Fibroblast of gingiva (primary cell): ENCODE measurements around the gene TMEM17.
A peak's percentile ranks its signal among the peaks of the same experiment; 100 is the strongest.
"Not testable (repeated sequence)": the region's sequence is repeated elsewhere in the genome, so short reads cannot be mapped to it uniquely, and the experiment has no call there.

Source experiments
- DNase-seq: peaks from one replicate; pipeline ENCODE4 v3.0.0-alpha.2; 2011; ENCODE audit warnings: low read depth

The TMEM17 gene, protein sequence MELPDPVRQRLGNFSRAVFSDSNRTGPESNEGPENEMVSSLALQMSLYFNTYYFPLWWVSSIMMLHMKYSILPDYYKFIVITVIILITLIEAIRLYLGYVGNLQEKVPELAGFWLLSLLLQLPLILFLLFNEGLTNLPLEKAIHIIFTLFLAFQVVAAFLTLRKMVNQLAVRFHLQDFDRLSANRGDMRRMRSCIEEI

GRCh38 chr2:62505750-62506420 lies at the start of gene TMEM17:
Gene TMEM17, minus strand, starts transcription at chr2:62506195. Its CDS starts 66 bp downstream, at chr2:62506129.
- DNase-seq, result peak; percentile 95

DNA sequence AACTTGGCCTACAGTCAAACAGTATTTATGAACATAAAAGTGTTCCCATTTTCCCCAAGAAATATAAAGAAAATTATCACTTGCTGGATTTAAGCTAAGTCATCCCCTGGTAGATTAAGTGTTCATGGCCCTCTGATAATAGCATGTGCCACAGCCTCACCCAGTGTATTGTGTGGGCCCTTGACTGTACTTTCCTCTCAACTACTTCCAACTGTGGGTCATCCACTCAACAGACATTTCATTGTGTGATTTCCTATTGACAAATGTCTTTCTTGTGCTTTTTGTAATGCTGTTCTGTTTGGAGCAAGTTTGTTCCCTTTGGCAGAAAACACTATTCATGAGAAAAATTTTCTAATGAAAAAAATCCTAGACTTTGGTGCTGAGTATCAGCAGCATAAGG lies 48.4 kb upstream of the TMEM17 start:
- DNase-seq, result no peak

DNA sequence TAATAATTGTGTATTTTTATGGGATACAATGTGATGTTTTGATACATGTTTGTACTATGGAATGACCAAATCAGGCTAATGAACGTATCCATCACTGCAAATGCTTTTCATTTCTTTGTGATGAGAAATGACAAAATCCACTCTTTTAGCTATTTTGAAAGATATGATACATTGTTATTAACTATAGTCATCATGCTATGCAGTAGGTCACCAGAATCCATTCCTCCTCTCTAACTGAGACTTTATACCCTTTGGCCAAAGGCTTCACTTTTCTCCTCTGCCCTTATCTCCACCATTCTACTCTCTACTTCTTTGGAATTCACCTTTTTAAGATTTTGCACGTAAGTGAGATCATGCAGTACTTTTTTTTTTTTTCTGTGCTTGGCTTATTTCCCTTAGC lies 44.5 kb upstream of the TMEM17 start:
- DNase-seq, result no peak

GRCh38 chr2:62547854-62548253 lies 41.9 kb upstream of the TMEM17 start:
- DNase-seq, result no peak

DNA sequence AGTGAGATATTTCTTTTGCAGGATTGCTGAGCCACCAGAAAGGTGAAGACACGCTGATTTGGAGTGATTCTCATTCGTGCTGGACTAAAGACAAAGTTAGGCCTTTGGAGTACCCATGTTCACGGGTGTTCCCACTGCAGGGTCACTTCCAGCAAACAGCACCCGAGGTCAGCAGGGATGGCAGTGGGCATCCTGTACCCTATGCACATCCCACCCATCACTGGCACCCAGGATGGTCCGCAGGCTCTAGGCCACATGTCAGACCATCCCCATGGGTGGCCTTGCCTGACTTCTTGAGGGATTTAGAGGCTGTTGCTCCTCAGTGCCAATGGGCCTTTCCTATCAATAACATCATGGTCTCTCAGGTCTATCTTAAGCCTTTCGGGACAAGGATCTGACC lies 39.3 kb upstream of the TMEM17 start:
- no peak for DNase-seq

GRCh38 chr2:62540408-62541168 lies 34.6 kb upstream of the TMEM17 start:
- no peak for DNase-seq

DNA sequence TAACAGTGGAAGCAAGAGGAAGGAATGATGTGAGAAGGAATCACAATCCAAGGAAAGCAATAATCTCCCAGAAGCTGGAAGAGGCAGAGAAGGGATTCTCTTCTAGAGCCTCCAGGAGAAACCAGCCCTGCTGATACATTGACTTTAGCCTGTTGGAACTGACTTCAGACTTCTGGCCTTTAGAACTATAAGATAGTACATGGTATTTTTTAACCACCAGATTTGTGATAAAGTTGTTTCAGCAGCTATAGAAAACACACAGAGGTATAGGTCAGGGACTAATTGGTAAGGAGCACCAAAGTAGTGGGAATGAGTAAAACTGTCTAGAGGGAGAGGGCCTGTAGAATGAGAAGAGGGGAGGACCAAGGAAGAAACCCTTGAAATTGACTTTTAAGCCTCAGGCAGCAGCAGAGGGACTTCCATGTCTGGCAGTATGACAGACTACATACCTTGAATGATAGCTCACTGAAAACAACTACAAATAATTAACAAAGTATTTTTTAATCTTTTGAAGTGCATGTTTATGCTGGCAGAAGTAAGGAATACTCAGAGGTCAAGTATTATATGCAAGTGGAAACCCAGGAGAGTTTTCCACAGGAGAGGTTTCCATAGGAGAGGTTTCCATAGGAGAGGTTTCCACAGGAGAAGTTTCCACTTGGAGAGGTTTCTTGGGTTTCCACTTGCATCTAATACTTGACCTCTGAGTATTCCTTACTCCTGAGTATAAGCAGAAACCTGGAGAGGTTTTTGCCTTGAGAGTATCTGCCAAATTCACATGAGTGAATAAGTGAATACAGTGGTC lies 33.8 kb upstream of the TMEM17 start:
- no peak for DNase-seq

DNA sequence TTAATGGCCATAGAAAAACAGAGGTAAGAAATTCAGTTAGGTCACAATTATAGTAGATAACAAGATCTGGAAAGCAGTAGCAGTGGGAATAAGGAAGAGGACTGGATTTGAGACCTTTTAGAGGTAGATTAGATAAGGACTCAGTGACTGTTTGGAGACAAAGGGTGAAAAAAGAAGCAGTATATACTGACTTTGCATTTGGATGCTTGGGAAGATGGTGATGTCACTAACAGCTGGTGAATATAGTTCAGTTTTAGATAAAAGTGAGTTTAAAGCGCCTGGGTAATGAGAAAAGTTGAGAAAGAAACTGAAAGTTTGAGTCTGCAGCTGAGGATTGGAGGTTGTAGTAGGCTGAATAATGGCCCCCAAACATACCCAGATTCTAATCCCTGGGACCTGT lies 32.8 kb upstream of the TMEM17 start:
- no peak for DNase-seq

DNA sequence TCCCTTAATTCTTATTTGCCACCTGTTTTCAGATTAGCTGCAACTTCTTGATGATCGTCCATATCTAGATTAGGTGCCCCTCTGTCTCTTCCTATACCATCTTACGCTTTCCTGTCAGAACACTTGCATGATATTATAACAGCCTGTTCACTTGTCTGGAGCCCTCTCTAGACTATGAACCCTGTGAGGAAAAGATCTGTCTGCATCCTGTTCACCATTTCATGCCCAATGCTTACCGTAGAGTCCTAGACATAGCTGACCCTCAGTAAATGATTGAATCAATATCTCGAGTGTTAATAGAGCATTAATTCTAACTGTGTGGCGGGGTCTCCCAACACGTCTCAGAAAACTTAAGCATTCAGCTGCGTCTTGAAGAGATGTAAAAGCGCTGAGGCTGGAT lies 31.8 kb upstream of the TMEM17 start:
- DNase-seq, result no peak

DNA sequence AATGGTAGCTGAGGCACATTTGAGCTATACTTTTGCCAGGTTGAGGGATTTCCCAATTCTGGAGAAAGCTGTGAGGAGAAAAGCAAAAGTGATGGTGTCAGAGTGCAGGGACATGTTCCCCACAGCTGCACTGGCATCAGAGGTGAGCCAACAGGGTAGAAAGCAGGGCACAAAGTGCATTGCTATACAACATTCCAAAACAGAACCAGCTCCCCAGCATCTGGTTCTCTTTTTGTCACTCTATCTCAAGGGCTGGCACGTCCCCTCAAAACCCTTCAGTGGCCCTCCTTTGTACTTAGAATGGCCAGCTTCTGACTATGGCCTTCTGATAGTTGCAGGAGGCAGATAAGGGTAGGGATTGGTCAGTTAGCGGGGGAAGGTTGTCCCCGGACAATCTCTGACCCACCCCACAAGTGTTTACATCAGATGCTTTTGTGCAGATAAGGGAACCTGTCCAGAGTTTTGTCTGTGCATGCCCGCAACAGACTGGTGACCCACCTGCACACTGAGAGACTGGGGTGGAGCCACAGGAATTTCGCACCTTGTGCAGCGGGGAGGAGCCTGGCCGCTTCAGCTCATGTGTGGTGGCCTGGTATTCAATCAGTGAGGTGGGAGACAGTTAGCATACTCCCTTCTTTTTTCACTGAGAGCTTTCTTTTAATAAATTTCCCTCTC lies 31.0 kb upstream of the TMEM17 start:
- DNase-seq, result no peak

DNA sequence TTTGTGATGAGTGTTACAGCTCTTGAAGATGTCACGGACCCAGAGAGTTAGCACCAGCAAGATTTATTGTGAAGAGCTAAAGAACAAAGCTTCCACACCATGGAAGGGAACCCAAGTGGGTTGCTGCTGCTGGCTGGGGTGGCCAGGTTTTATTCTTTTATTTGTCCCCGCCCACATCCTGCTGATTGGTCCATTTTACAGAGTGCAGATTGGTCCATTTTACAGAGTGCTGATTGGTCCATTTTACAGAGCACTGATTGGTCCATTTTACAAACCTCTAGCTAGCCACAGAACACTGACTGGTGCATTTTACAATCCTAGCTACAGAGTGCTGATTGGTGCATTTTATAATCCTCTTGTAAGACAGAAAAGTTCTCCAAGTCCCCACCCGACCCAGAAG lies 29.5 kb upstream of the TMEM17 start:
- not testable (repeated sequence) for DNase-seq

DNA sequence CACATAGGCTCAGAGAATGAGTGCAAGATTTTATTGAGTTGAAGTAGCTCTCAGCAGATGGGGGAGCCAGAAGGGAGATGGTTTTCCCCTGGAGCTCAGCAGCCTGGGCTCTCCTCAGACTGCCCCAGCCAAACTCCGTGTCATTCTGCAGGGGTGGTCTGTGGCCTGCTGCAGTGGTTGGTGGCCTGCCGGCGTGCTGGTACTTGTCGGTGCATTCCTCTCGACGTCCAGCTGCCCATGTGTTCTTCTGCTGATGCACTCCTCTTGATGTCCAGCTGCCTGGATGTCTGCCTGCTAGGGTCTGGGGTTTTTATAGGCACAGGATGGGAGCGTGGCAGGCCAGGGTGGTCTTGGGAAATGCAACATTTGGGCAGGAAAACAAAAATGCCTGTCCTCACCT lies 25.6 kb upstream of the TMEM17 start:
- DNase-seq, result no peak

DNA sequence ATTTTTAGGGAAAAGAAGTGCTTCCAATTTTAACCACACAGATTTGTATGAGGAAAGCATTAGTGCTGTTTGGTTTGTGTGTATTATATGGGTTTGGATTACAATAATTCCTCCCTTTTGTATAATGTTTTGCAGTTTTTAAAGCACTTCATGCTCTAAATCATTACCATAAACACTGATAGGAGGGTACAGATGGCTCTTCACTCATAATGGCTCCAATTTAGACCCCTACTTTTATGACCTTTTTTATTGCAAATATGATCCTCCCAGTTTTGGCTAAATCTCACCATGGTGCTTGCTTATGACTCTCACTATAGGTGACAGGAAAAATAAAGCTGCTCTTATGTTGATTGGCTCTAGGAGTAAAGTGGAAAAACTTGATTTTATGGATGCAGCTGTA lies 23.8 kb upstream of the TMEM17 start:
- no peak for DNase-seq

DNA sequence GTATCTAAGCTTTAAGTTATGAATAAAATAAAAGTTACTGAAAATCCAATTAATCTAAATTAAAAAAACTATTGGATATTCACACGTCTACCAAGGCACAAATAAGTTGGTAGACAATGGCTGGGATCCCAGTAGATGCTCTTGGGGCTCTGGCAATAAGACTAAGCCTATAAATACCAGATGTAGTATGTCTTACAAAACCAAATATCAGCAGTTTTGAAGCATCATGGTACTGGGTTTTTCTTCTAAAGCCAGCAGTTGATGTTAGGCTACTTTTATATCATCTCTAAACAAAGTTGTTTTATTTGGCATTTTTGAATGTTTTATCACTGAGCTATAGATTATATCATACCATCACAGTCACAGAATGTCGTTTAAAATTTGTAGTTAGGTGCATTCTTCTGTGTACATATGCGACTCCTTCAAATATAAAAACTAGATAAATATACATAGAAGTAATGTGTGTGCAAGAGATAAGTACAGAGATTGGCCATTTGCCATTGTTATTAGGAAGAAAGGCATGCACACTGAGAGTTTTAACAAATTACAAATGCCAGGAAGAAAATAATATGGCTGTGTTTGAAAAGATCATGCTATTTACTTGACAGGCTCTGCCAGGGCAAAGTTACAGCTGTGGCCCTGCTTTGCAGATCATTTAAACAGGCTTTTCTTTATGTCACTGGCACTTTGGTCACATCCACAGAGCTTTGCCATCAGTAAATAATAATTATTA lies 21.6 kb upstream of the TMEM17 start:
- DNase-seq, result no peak

DNA sequence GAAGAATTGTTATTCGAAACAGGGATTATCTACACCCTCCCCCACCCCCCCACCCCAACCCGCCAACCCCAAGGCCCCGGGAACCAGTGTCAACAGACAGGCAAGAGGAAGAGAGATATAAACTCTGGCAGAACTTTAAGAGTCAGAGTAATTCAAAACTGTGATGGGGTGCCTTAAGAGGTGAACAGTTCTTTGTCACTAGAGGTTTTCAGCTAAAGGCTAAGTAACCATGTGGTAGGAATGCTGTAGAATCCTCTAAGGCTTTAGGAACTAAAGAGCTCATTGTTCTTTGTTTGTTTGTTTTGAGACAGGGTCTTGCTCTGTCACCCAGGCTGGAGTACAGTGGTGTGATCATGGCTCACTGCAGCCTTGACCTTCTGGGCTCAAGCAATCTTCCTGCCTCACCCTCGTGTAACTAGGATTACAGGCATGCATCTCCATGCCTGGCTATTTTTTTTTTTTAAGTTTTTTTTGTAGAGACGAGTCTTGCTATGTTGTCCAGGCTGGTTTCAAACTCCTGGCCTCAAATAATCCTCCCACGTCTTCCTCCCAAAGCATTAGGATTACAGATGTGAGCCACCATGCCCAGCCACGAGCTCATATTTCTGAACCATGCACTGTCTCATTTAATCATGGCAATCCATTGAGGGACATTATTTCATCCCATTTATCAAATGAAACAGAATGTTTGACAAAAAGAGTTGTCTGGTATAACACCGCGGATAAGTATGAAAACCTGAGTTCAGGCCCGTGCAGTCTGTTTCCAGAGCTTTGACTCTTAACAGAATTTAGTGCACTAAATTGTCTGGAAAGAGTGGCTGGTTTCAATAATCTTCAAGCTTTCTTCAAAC lies 20.8 kb upstream of the TMEM17 start:
- no peak for DNase-seq

GRCh38 chr2:62525549-62526269 lies 19.7 kb upstream of the TMEM17 start:
- no peak for DNase-seq

DNA sequence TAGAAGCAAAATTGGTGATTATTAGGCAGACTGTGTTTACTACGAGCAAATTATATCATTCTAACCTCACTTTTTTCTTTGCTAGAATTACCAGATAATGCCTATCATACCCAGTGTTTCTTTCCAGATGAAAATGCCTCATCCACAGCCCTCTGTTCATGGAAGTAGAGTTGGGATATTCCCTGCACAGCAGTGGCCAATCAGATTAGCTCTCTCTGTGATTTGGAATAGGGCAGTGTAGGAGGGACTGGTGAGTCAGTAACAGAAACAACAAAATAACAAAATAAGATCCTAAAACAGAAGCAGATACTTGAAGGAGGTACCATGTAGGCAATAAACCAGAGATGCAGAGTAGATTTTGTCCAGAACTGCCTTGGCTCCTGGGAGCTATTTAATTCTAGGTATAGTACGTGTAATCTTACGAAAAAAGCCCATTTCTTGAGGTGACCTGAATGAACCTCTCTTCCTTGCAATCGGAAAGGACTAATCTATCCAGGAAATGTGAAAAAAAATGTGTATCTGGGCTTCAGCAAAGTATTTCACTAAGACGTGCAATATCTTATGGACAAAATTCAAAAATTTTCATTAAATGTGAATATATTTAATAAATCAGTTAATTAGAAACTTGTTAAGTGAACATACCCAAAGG lies 18.4 kb upstream of the TMEM17 start:
- DNase-seq, result no peak

DNA sequence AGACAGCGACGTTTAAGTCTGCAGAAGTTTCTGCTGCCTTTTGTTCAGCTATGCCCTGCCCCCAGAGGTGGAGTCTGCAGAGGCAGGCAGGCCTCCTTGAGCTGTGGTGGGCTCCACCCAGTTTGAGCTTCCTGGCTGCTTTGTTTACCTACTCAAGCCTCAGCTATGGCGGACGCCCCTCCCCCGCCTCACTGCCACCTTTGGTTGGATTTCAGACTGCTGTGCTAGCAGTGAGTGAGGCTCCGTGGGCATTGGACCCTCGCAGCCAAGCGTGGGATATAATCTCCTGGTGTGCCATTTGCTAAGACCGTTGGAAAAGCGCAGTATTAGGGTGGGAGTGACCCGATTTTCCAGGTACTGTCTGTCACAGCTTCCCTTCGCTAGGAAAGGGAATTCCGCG lies 15.1 kb upstream of the TMEM17 start:
- DNase-seq, result not testable (repeated sequence)

DNA sequence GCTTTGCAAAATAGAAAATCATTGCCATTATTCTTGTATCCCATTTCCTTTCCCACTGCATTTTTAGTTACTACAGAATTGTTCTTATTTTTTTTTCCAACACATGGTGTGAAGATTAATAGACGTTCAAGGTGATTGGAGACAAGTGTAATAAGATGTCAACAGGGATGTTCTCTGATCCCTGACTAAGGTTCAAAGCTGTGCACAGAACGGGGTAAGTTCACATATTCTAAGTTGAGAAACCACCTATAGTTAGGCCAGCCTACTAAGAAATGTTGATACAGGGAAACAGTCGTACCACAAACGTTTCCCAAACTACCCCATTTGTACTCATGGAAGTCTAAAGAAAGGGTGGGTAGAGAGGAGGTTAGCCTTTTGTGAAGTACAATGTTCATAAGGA lies 6.4 kb upstream of the TMEM17 start:
- DNase-seq, result no peak
